ENCODE data around the gene FNBP1L. TPM values are rescaled to one million over a fixed set of nuclear protein-coding genes. Genes with fewer than 3 reads are reported as not detected.
"Not testable (repeated sequence)": the region's sequence is repeated elsewhere in the genome, so short reads cannot be mapped to it uniquely, and the experiment has no call there.

FNBP1L gene
- polyA plus RNA-seq, 1 experiment, result 5.5 TPM

DNA sequence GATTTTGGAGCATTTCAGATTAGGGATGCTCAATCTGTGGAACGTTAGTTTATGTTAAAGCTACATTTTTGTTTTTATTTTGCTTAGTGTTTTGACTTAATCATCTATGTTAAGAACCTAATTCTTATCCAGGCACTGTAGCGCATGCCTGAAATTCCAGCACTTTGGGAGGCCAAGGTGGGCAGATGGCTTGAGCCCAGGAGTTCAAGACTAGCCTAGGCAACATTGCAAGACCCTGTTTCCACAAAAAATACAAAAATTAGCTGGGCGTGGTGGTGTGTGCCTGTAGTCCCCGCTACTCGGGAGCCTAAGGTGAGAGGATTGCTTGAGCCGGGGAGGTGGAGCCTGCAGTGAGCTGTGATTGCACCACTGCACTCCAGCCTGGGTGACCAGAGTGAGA, 23.4 kb downstream of the FNBP1L start:
- Histone ChIP-seq H3K4me3 (ENCODE audit: low read depth, low read length) (no peak overlapping the region), H3K27me3 (ENCODE audit: control insufficient read depth, insufficient read depth, low read length) (no peaks in the 10 kb centered on the region), H3K36me3 (ENCODE audit: control insufficient read depth, insufficient read depth, low read length) (no peaks in the 10 kb centered on the region)
- no peak for DNase-seq (ENCODE audit: low read depth)
- CTCF ChIA-PET, result no interaction called here
- POLR2A ChIA-PET, result no interaction called here
- TF ChIP-seq CTCF (IDR thresholded peaks at IDR 0.05; ENCODE audit: insufficient read depth, low read depth, low read length), result no peak

- CTCF ChIA-PET, result no interaction called here
- H3K27me3 ChIP-seq (ENCODE audit: control insufficient read depth, insufficient read depth, low read length), result no peaks in the 10 kb centered on the region
- peak; percentile 68 for DNase-seq (ENCODE audit: low read depth)
- POLR2A ChIA-PET, result no interaction called here
- no peak overlapping the region for H3K4me3 ChIP-seq (ENCODE audit: low read depth, low read length)
- no peak for TF ChIP-seq CTCF (IDR thresholded peaks at IDR 0.05; ENCODE audit: insufficient read depth, low read depth, low read length)
- no peaks in the 10 kb centered on the region for H3K36me3 ChIP-seq (ENCODE audit: control insufficient read depth, insufficient read depth, low read length)
Measured at GRCh38 chr1:93471911-93472310, 24.0 kb downstream of the FNBP1L start.

GRCh38 chr1:93474321-93474720, 26.4 kb downstream of the FNBP1L start:
- ChIA-PET CTCF (interaction anchor here (0.7 to 0.8 kb wide), 2 partner anchors 12 to 30 kb away, joined by 3 read pairs; no protein-coding TSS in a partner anchor), POLR2A (no interaction called here)
- TF ChIP-seq CTCF (IDR thresholded peaks at IDR 0.05; ENCODE audit: insufficient read depth, low read depth, low read length), result no peak
- H3K4me3 ChIP-seq (ENCODE audit: low read depth, low read length), result no peak overlapping the region
- H3K36me3 ChIP-seq (ENCODE audit: control insufficient read depth, insufficient read depth, low read length), result no peaks in the 10 kb centered on the region
- no peak for DNase-seq (ENCODE audit: low read depth)
- no peaks in the 10 kb centered on the region for H3K27me3 ChIP-seq (ENCODE audit: control insufficient read depth, insufficient read depth, low read length)

DNA sequence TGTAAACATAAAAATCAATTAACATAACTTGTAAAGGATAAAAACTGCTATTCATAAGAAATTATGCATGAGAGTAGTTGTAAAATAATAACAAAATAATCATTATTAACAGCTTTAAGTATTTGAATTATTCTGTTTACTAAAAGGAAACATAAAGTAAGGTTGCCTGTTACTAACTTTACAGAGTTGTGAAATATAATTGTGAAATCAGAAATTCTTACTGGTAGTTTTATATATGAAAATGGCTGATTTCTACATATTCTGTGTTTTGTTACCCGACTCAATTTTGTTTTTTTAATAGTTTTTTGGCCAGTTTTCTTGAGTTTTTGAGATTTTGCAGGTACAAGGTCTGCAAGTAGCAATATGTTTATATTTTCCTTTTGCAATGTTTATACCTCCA, 27.8 kb downstream of the FNBP1L start:
- H3K4me3 ChIP-seq (ENCODE audit: low read depth, low read length), result no peak overlapping the region
- no peak for DNase-seq (ENCODE audit: low read depth)
- ChIA-PET POLR2A (no interaction called here), CTCF (interaction anchor here (0.8 to 1.9 kb wide), 3 partner anchors 8 to 16 kb away, joined by 3 to 6 read pairs (median 4); no protein-coding TSS in a partner anchor)
- no peaks in the 10 kb centered on the region for H3K36me3 ChIP-seq (ENCODE audit: control insufficient read depth, insufficient read depth, low read length)
- H3K27me3 ChIP-seq (ENCODE audit: control insufficient read depth, insufficient read depth, low read length), result no peaks in the 10 kb centered on the region
- no peak for TF ChIP-seq CTCF (IDR thresholded peaks at IDR 0.05; ENCODE audit: insufficient read depth, low read depth, low read length)

GRCh38 chr1:93479133-93479745, 31.3 kb downstream of the FNBP1L start:
- H3K4me3 ChIP-seq (ENCODE audit: low read depth, low read length); CTCF ChIA-PET; H3K36me3 ChIP-seq (ENCODE audit: control insufficient read depth, insufficient read depth, low read length); POLR2A ChIA-PET; H3K27me3 ChIP-seq (ENCODE audit: control insufficient read depth, insufficient read depth, low read length); DNase-seq (ENCODE audit: low read depth): not testable (repeated sequence)

GRCh38 chr1:93481899-93482298, 34.0 kb downstream of the FNBP1L start:
- H3K4me3 ChIP-seq (ENCODE audit: low read depth, low read length); DNase-seq (ENCODE audit: low read depth); POLR2A ChIA-PET; H3K36me3 ChIP-seq (ENCODE audit: control insufficient read depth, insufficient read depth, low read length); H3K27me3 ChIP-seq (ENCODE audit: control insufficient read depth, insufficient read depth, low read length): not testable (repeated sequence)
- CTCF ChIA-PET, result interaction anchor here (0.5 to 0.6 kb wide), 2 partner anchors 31 to 87 kb away, joined by 3 read pairs; no protein-coding TSS in a partner anchor

Data from BJ (cell line).